Hematopoietic multipotent progenitor cell treated with erythropoietin and hydrocortisone succinate and interleukin-3 and kit ligand, for 6 days (in vitro differentiated cells): ENCODE measurements around the gene TMEM116.
"Not testable (repeated sequence)": the region's sequence is repeated elsewhere in the genome, so short reads cannot be mapped to it uniquely, and the experiment has no call there.

ENCODE experiments used
- DNase-seq: peaks from one replicate; pipeline ENCODE4 v3.0.0-alpha.2; 2015

The TMEM116 gene

GRCh38 chr12:112012775-112013600 is at the start of gene TMEM116, which contains the start of gene ERP29:
Gene TMEM116, minus strand, starts transcription at chr12:112013165. Its CDS starts 7,895 bp downstream, at chr12:112005270.
Gene ERP29, plus strand, starts transcription at chr12:112013426. Its CDS starts 40 bp downstream, at chr12:112013466.
- peak; percentile 98 for DNase-seq

DNA sequence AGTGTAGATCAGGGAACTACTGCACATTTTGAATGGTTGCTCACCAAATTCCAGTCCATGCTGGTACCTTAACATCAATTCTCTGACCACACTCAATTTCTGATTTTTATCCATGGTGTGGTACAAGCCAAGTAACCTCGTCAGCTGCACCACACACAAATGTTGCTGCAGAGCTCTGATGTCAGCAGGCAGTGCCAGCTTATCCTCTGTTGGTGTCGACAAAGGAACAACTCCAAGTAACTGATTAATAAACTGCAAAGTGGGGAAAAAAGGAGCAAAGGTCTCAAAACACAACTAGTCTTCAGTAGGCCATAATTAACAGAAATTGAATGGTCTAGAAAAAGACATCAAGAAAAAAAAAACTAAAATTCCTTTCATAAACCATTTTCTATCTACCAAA is 48.2 kb upstream of the TMEM116 start:
- DNase-seq: no peak

- no peak for DNase-seq
Observed at GRCh38 chr12:112049351-112049750, 36.4 kb upstream of the TMEM116 start.

GRCh38 chr12:112046003-112046402 is 33.0 kb upstream of the TMEM116 start:
- no peak for DNase-seq

GRCh38 chr12:112036614-112037013 is 23.6 kb upstream of the TMEM116 start:
- not testable (repeated sequence) for DNase-seq

DNA sequence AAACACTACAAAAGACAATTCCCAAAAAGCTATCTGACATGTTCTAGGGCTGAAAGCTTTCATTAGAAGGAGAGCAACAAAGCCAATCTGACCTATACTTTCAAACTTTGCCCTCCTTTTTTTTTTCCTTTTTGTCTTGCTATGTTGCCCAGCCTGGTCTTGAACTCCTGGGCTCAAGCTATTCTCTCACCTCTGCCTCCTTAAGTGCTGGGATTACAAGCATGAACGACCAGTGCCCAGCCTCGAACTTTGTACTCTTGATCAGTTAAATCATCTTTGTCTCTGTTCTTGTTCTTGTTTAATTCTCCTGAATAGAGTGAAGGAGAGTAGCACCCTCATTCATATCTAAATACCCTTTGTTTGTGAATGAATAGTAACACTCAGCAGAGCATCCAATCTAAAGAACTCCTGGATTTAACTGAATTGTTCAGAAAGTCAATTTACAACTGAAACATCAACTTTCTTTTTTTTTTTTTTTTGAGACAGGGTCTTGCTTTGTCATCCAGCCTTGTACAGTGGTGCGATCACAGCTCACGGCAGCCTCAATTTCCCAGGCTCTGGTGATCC is 22.3 kb upstream of the TMEM116 start:
- no peak for DNase-seq

- no peak for DNase-seq
Observed at GRCh38 chr12:112032292-112032691, 19.3 kb upstream of the TMEM116 start.

DNA sequence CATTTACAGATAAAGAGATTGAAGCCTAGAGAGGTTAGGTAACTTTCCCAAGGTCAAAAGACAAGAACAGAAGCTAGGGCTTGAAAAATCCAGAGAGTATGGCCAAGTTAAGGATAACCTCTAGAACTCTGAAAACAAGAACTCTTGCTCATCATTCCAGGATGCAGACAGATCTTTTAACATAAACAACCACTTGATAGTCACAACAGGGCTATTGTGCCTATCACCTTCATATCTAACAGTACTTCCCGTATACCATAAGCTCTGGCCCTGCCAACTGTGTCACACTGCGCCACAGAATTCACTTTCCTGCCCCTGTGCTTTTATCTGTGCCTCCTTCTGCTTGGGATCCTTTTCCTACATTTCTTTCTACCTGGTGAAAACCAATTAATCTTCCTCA is 18.5 kb upstream of the TMEM116 start:
- DNase-seq: no peak

- peak; percentile 50 for DNase-seq
Observed at GRCh38 chr12:112029301-112029700, 16.3 kb upstream of the TMEM116 start.

- no peak for DNase-seq
Observed at GRCh38 chr12:112025808-112026375, 12.9 kb upstream of the TMEM116 start.

GRCh38 chr12:112023759-112024396 is 10.9 kb upstream of the TMEM116 start:
- no peak for DNase-seq

DNA sequence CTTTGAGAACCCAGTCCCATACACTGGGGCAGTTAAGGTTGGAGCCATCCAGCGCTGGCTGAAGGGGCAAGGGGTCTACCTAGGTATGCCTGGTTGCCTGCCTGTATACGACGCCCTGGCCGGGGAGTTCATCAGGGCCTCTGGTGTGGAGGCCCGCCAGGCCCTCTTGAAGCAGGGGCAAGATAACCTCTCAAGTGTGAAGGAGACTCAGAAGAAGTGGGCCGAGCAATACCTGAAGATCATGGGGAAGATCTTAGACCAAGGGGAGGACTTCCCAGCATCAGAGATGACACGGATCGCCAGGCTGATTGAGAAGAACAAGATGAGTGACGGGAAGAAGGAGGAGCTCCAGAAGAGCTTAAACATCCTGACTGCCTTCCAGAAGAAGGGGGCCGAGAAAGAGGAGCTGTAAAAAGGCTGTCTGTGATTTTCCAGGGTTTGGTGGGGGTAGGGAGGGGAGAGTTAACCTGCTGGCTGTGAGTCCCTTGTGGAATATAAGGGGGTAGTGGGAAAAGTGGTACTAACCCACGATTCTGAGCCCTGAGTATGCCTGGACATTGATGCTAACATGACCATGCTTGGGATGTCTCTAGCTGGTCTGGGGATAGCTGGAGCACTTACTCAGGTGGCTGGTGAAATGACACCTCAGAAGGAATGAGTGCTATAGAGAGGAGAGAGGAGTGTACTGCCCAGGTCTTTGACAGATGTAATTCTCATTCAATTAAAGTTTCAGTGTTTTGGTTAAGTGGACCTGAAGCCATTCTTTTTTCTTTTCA is 9.5 kb upstream of the TMEM116 start:
- no peak for DNase-seq

- no peak for DNase-seq
Observed at GRCh38 chr12:112020947-112021457, 8.0 kb upstream of the TMEM116 start.

DNA sequence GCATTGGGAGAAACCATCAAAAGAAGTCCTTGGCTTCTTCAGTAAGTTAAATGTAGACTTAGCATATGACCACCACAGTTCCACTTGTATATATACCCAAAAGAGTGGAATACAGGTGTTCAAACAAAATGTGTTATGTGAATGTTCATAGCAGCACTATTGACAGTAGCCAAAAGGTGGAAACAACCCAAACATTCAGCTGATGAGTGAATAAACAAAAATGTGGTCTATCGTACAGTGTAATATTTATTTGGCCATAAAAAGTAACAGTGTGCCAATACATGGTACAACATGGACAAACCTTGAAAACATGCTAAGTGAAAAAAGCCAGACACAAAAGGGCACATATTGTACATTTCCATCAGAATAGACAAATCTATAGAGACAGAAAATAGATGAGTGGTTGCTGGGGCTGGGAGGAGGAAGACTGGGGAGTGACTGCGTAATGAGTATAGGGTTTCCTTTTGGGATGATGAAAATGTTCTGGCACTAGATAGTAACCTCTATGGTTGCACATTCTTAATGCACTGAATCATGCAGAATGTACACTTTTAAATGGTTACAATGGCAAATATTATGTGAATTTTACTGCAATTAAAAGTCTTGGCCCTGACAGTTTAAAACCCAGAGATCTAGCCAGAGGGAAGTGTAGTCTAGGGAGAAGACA is 5.7 kb upstream of the TMEM116 start:
- no peak for DNase-seq

DNA sequence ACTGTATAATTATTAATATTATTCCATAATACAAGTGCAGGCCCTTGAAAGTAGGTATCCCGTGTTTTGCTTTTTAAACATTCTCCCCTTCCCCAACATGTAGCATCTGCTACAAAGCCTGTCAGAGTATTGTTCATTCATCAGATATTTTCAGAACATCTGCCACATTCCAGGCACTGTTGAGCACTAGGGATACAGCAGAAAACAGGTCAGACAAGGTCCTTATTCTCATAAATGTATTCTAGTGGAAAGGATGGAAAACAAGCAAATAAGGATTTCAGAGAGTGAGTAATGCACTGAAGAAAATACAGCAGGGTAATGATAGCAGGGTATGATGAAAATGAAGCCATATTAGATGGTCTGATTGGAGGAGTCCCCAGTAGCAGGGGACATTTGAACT is 4.1 kb upstream of the TMEM116 start:
- DNase-seq: no peak

- DNase-seq: no peak
Observed at GRCh38 chr12:112015938-112016337, 3.0 kb upstream of the TMEM116 start.

DNA sequence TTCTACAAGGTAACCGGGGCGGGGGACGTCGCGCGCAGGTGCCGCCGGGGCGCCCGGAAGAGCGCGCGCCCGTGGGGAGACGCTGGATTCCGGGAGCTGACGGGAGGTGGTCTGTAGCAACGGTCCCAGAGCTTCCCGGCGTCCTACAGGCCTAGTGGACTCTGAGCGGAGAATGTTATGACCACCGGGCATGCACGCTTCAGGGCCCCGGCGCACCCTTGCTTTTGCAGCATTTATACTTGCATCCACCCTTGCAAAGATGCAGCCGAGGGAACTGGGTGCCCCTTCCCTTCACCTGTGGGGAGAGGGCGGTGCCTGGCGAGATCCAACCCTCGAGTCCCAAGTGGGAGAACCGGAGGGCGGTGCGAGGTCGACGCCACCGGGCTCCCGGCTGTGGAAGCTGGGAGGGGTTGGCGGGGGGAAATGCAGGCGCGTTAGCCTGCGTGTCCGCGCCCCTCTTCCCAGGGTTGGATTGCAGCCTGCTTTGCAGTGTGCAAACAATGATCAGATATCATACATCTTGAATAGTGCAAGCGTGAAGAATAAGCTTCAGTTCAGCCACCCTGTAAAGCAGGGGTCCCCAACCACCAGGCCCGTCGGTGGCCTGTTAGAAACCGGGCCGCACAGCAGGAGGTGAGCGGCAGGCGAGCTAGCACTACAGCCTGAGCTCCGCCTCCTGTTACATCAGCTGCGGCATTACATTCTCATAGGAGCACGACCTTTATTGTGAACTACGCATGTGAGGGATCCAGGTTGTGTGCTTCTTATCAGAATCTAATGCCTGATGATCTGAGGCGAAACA is 837 bp upstream of the TMEM116 start:
- peak; percentile 91 for DNase-seq

DNA sequence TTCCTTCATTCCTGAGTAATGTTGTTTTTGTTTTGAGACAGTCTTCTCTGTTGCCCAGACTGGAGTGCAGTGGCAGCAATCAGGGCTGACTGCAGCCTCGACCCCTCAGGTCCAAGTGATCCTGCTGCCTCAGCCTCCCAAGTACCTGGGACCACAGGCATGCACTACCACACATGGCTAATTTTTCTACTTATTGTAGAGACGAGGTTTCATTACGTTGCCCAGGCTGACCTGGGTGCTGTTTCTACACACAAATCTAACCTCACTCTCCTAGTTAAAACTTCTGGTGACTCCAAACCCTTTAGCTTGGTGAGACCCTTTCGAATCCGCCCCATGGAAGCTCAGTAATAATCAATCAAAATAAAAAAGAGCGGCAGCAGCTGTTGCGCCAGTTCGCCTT is 1.3 kb downstream of the TMEM116 start:
- DNase-seq: no peak

DNA sequence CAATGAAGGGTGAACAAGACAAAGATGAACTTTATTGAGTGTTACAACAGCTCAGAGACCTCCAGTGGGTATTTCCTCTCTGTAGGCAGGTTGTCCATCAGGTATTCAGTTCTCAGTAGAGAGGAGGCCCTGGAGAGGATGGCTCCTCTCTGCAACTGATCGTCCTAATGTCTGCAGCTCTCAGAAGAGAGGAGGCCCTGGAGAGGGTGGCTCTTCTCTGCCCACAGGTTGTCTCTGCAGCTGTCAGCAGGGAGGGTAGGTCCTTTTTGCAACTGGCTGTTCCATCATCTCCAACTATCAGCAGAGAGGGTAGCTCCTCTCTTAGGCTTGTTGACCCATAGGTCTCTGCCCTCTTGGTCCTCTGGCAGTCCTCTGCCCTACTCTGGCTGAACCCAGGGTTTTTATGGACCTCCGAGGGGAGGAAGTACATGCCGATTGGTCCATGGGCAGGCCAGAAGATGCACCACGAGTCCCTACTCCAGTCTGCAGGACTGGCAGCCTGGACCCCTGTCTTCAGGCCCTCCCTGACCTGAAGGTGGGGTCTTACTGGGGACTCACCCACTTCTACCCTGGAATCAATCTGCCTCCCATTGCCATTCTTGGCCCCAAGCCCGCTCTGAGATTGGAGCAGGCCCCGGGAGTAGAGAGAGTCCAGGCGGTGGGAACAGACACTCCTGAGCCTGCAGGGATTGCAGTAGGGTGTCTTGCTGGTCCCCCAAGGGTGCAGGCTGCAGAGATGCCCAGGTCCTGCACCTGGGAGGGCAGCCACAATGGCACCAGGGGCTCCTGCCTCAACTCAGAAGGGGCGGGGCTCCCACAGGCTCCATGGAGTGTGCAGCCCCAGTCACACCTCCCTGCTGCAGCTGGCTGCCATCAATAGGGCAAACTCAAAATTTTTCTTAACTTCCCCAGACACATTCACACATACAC is 2.3 kb downstream of the TMEM116 start:
- DNase-seq: no peak

DNA sequence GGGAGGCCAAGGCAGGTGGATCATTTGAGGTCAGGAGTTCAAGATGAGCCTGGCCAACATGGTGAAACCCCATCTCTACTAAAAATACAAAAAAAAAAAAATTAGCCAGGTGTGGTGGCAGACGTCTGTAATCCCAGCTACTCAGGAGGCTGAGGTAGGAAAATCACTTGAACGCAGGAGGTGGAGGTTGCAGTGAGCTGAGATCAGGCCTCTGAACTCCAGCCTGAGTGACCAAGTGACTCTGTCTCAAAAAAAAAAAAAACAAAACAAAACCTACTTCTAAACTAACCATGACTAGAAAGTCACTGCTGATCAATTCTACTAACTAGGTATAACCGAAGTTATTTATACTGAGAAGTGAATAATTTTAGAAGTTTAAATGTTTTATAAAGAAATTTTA is 3.4 kb downstream of the TMEM116 start:
- DNase-seq: not testable (repeated sequence)
